OCI-LY7 (cell line): ENCODE measurements around the gene TICRR. TPM values are rescaled to one million over a fixed set of nuclear protein-coding genes. Genes with fewer than 3 reads are reported as not detected.

Source experiments
- BruUV-seq: library from RNA; stranded (reverse); fragments of 400-500 nt; replicated peaks from 2 replicates; lab custom pipeline; 2021; lab: Mats Ljungman, UMichigan
- CTCF ChIA-PET: fragments of 300-600 bp; sonication (Branson Sonifier 250); formaldehyde crosslinking; loops from one replicate; lab custom pipeline; 2022; ENCODE audit warnings: antibody characterized with exemption; ENCODE audit not compliant: unreplicated experiment; lab: Charles Lee
- POLR2A ChIA-PET: fragments of 300-600 bp; sonication (Branson Sonifier 250); formaldehyde crosslinking; loops from one replicate; lab custom pipeline; 2022; ENCODE audit warnings: antibody characterized with exemption; lab: Charles Lee
- DNase-seq: peaks from one replicate; pipeline ENCODE4 v3.0.0-alpha.2; 2015; ENCODE audit warnings: low spot score
- H2AFZ ChIP-seq: fragments of 200-600 bp; sonication (generic), shearing (Covaris generic); 2 replicates; pipeline ENCODE4 v1.6.1; 2014; ENCODE audit warnings: mild to moderate bottlenecking, antibody characterized with exemption, low read length, moderate library complexity
- H3K27ac ChIP-seq: fragments of 200-600 bp; sonication (generic); 2 replicates; pipeline ENCODE4 v1.5.1; 2014; ENCODE audit warnings: mixed run types, low read depth, mild to moderate bottlenecking, moderate library complexity, low read length, inconsistent platforms; ENCODE audit not compliant: poor library complexity, severe bottlenecking
- H3K36me3 ChIP-seq: fragments of 200-600 bp; sonication (generic); 2 replicates; pipeline ENCODE4 v1.6.1; 2014; ENCODE audit warnings: mild to moderate bottlenecking, antibody characterized with exemption, low read length, moderate library complexity, mixed read lengths; ENCODE audit not compliant: insufficient read depth
- H3K4me1 ChIP-seq: fragments of 200-600 bp; sonication (generic); 2 replicates; pipeline ENCODE4 v1.5.1; 2014; ENCODE audit warnings: mild to moderate bottlenecking, low read length; ENCODE audit not compliant: insufficient read depth, poor library complexity, severe bottlenecking
- H3K4me2 ChIP-seq: fragments of 200-600 bp; sonication (generic); 2 replicates; pipeline ENCODE4 v1.6.1; 2014; ENCODE audit warnings: mild to moderate bottlenecking, low read length
- H3K4me3 ChIP-seq: fragments of 200-600 bp; sonication (generic); 2 replicates; pipeline ENCODE4 v1.5.1; 2014; ENCODE audit warnings: mild to moderate bottlenecking, low read depth, low read length; ENCODE audit not compliant: poor library complexity, severe bottlenecking
- H3K79me2 ChIP-seq: fragments of 200-600 bp; sonication (generic); 2 replicates; pipeline ENCODE4 v1.6.1; 2016; ENCODE audit warnings: low read depth, mild to moderate bottlenecking, low read length, moderate library complexity, mixed read lengths; ENCODE audit not compliant: insufficient read depth
- H3K9me2 ChIP-seq: fragments of 200-600 bp; sonication (generic); 2 replicates; pipeline ENCODE4 v1.6.1; 2016; ENCODE audit warnings: mild to moderate bottlenecking, low read length, mixed read lengths; ENCODE audit not compliant: insufficient read depth
- H3K9me3 ChIP-seq: fragments of 200-600 bp; sonication (generic); 2 replicates; pipeline ENCODE4 v1.6.1; 2014; ENCODE audit warnings: mild to moderate bottlenecking, mixed run types, low read length, mixed read lengths
- H4K20me1 ChIP-seq: fragments of 200-600 bp; sonication (generic); 2 replicates; pipeline ENCODE4 v1.6.1; 2014; ENCODE audit warnings: mild to moderate bottlenecking, antibody characterized with exemption, low read length, moderate library complexity, mixed read lengths; ENCODE audit not compliant: insufficient read depth
- CTCF ChIP-seq: fragments of 200-600 bp; sonication (generic); conservative IDR thresholded peaks from 2 replicates; pipeline ENCODE4 v1.5.1; 2014; ENCODE audit warnings: mild to moderate bottlenecking, antibody characterized with exemption, low read length, moderate library complexity, mixed read lengths
- EZH2phosphoT487 ChIP-seq: fragments of 200-600 bp; sonication (generic); IDR thresholded peaks from 2 replicates; pipeline ENCODE4 v1.6.1; 2018; ENCODE audit warnings: low read depth, borderline replicate concordance, mild to moderate bottlenecking, mixed run types, antibody characterized with exemption, low read length, moderate library complexity, mixed read lengths
- intact Hi-C: fragments of 100-400 bp; cut with micrococcal nuclease; formaldehyde crosslinking; loops from one replicate; pipeline ENCODE4 v1.10.0; 2022; ENCODE audit not compliant: unreplicated experiment
- total RNA-seq, 2 experiments: library from RNA; depleted of rRNA in 1 of 2; stranded (reverse); fragments of >200 nt in 1 of 2; shearing (Covaris generic) in 1 of 2; gene quantifications; 2 replicates each; pipeline ENCODE4 v1.2.3, GENCODE V29; 2014 to 2022

Gene TICRR
- total RNA-seq, 2 experiments from 2014 or later, result 25.9 to 44.4 TPM

- no peak overlapping the region for H2AFZ ChIP-seq
- H3K4me2 ChIP-seq, result no peak overlapping the region
- H3K27ac ChIP-seq, result no peak overlapping the region
- no peaks in the 10 kb centered on the region for H3K9me3 ChIP-seq
- no peaks in the 10 kb centered on the region for H4K20me1 ChIP-seq
- no peaks in the 10 kb centered on the region for H3K4me1 ChIP-seq
- DNase-seq, result no peak
- H3K79me2 ChIP-seq, result no peaks in the 10 kb centered on the region
- ChIA-PET POLR2A (no interaction called here), CTCF (no interaction called here)
- H3K9me2 ChIP-seq, result no peaks in the 10 kb centered on the region
- H3K4me3 ChIP-seq, result no peak overlapping the region
- intact Hi-C loops, result no loop called here
- TF ChIP-seq CTCF (no peak), EZH2phosphoT487 (no peak)
- no peaks in the 10 kb centered on the region for H3K36me3 ChIP-seq
- BruUV-seq, result no TSS peak
Observed at GRCh38 chr15:89653578-89653977, 78.3 kb downstream of the TICRR start.

GRCh38 chr15:89654301-89654761, 79.1 kb downstream of the TICRR start:
- Histone ChIP-seq H4K20me1 (no peaks in the 10 kb centered on the region), H2AFZ (no peak overlapping the region), H3K9me2 (no peaks in the 10 kb centered on the region), H3K4me2 (no peak overlapping the region), H3K36me3 (no peaks in the 10 kb centered on the region), H3K4me3 (no peak overlapping the region), H3K4me1 (no peaks in the 10 kb centered on the region), H3K9me3 (no peaks in the 10 kb centered on the region), H3K27ac (no peak overlapping the region), H3K79me2 (no peaks in the 10 kb centered on the region)
- no peak for TF ChIP-seq EZH2phosphoT487
- no peak for TF ChIP-seq CTCF
- no peak for DNase-seq
- intact Hi-C loops, result no loop called here
- POLR2A ChIA-PET, result no interaction called here
- CTCF ChIA-PET, result interaction anchor here (0.6 kb wide), 1 partner anchor 782 kb away, joined by 3 read pairs; no protein-coding TSS in a partner anchor
- BruUV-seq, result no TSS peak

- Histone ChIP-seq H4K20me1 (no peaks in the 10 kb centered on the region), H3K27ac (no peak within 1 kb of the TSS), H3K79me2 (no peaks in the 10 kb centered on the region), H3K36me3 (no peaks in the 10 kb centered on the region), H3K4me3 (no peak within 1 kb of the TSS), H3K9me3 (no peaks in the 10 kb centered on the region), H2AFZ (no peak within 1 kb of the TSS), H3K9me2 (no peaks in the 10 kb centered on the region), H3K4me2 (no peak within 1 kb of the TSS), H3K4me1 (no peaks in the 10 kb centered on the region)
- BruUV-seq, result no TSS peak
- ChIA-PET POLR2A (no interaction called here), CTCF (no interaction called here)
- TF ChIP-seq CTCF, result no peak
- no peak for TF ChIP-seq EZH2phosphoT487
- intact Hi-C loops, result no loop called here
- no peak for DNase-seq
Observed at GRCh38 chr15:89654847-89655805, 79.9 kb downstream of the TICRR start, which contains the start of gene KIF7. Gene KIF7, minus strand, starts transcription at chr15:89655467. Its CDS starts 2,537 bp downstream, at chr15:89652930.
